ENCODE results near the gene MRPL40. TPM values are rescaled to one million over a fixed set of nuclear protein-coding genes. Genes with fewer than 3 reads are reported as not detected.
A peak's percentile ranks its signal among the peaks of the same experiment; 100 is the strongest.

The MRPL40 gene
- total and polyA plus RNA-seq, 2 of the 13 experiments (the other 11 are each of a cell fraction or from before 2014, with no cell fraction given) = 42.7 to 79.7 TPM

GRCh38 chr22:19447330-19448075, 15.2 kb downstream of the MRPL40 start, which contains the start of gene C22orf39 (continued):
- TF ChIP-seq ZBTB3 (CRISPR knock-in tag; IDR thresholded peaks at IDR 0.05; ENCODE audit: borderline replicate concordance, low read depth) = no peak
- TF ChIP-seq ZNF670 (CRISPR knock-in tag; IDR thresholded peaks at IDR 0.05; ENCODE audit: borderline replicate concordance) = no peak
- peak; percentile 59; the same call in 1 of the 2 replicates for TF ChIP-seq THAP9 (CRISPR knock-in tag; IDR thresholded peaks at IDR 0.05; ENCODE audit: borderline replicate concordance)
- TF ChIP-seq NFRKB (IDR thresholded peaks at IDR 0.05) = no peak
- no peak for TF ChIP-seq MLLT10 (CRISPR knock-in tag; IDR thresholded peaks at IDR 0.05)
- no peak for TF ChIP-seq ZNF264 (CRISPR knock-in tag; IDR thresholded peaks at IDR 0.05)
- TF ChIP-seq NCOA2 (CRISPR knock-in tag; IDR thresholded peaks at IDR 0.05) = no peak
- TF ChIP-seq DMAP1 (CRISPR knock-in tag; IDR thresholded peaks at IDR 0.05) = peak; percentile 78
- no peak for TF ChIP-seq ZNF678 (CRISPR knock-in tag; IDR thresholded peaks at IDR 0.05)
- no peak for TF ChIP-seq TCF7 (IDR thresholded peaks at IDR 0.05; ENCODE audit: low read depth)
- peak; percentile 41; the same call in 1 of the 2 replicates for TF ChIP-seq HDAC1 (CRISPR knock-in tag; IDR thresholded peaks at IDR 0.05)
- TF ChIP-seq ARHGAP35 (CRISPR knock-in tag; IDR thresholded peaks at IDR 0.05; ENCODE audit: borderline replicate concordance) = no peak
- TF ChIP-seq HNF1B (CRISPR knock-in tag; IDR thresholded peaks at IDR 0.05) = peak; percentile 29; the same call in 1 of the 2 replicates
- TF ChIP-seq ZNF512B (CRISPR knock-in tag; IDR thresholded peaks at IDR 0.05; ENCODE audit: borderline replicate concordance) = no peak
- no peak for TF ChIP-seq RXRB (CRISPR knock-in tag; IDR thresholded peaks at IDR 0.05; ENCODE audit: borderline replicate concordance)
- TF ChIP-seq ZBTB20 (CRISPR knock-in tag; IDR thresholded peaks at IDR 0.05; ENCODE audit: borderline replicate concordance, low read depth) = no peak
- no peak for TF ChIP-seq KLF13 (CRISPR knock-in tag; IDR thresholded peaks at IDR 0.05)
- peak; percentile 56; the same call in 1 of the 2 replicates for TF ChIP-seq ERF (CRISPR knock-in tag; IDR thresholded peaks at IDR 0.05)
- TF ChIP-seq ZNF790 (CRISPR knock-in tag; IDR thresholded peaks at IDR 0.05; ENCODE audit: borderline replicate concordance) = no peak
- no peak for TF ChIP-seq NFATC3 (CRISPR knock-in tag; IDR thresholded peaks at IDR 0.05)
- TF ChIP-seq KAT7 (CRISPR knock-in tag; IDR thresholded peaks at IDR 0.05; ENCODE audit: borderline replicate concordance) = no peak
- TF ChIP-seq ZNF292 (CRISPR knock-in tag; IDR thresholded peaks at IDR 0.05; ENCODE audit: borderline replicate concordance, low read depth) = no peak
- peak; percentile 76 for TF ChIP-seq ZMYM4 (CRISPR knock-in tag; IDR thresholded peaks at IDR 0.05)
- no peak for TF ChIP-seq KAT2B (IDR thresholded peaks at IDR 0.05; ENCODE audit: borderline replicate concordance, low read depth, low read length)
